Ishikawa (cell line): ENCODE results near the gene SV2B.

Experiments
- CEBPB ChIP-seq: IDR thresholded peaks from 2 replicates; pipeline ENCODE4 v1.6.1; 2012
- CREB1 ChIP-seq: IDR thresholded peaks from 2 replicates; pipeline ENCODE4 v1.6.1; 2012; ENCODE audit warnings: low read depth
- EGR1 ChIP-seq: IDR thresholded peaks from 2 replicates; pipeline ENCODE4 v1.6.1; 2012
- EP300 ChIP-seq: IDR thresholded peaks from 2 replicates; pipeline ENCODE4 v1.6.1; 2012; ENCODE audit warnings: borderline replicate concordance
- FOXM1 ChIP-seq: IDR thresholded peaks from 2 replicates; pipeline ENCODE4 v1.6.1; 2012; ENCODE audit warnings: low read depth, borderline replicate concordance
- MAX ChIP-seq: IDR thresholded peaks from 2 replicates; pipeline ENCODE4 v1.6.1; 2012
- NFIC ChIP-seq: IDR thresholded peaks from 2 replicates; pipeline ENCODE4 v1.6.1; 2012
- RAD21 ChIP-seq: IDR thresholded peaks from 2 replicates; pipeline ENCODE4 v1.6.1; 2012; ENCODE audit warnings: low read depth
- REST ChIP-seq: IDR thresholded peaks from 2 replicates; pipeline ENCODE4 v1.6.1; 2012; ENCODE audit warnings: low read depth, mild to moderate bottlenecking
- TAF1 ChIP-seq: IDR thresholded peaks from 2 replicates; pipeline ENCODE4 v1.6.1; 2012; ENCODE audit warnings: low read depth, mild to moderate bottlenecking
- TCF12 ChIP-seq: IDR thresholded peaks from 2 replicates; pipeline ENCODE4 v1.6.1; 2012; ENCODE audit warnings: low read depth
- TEAD4 ChIP-seq: IDR thresholded peaks from 2 replicates; pipeline ENCODE4 v1.6.1; 2012
- USF1 ChIP-seq: IDR thresholded peaks from 2 replicates; pipeline ENCODE4 v1.6.1; 2012
- YY1 ChIP-seq: IDR thresholded peaks from 2 replicates; pipeline ENCODE4 v1.6.1; 2012; ENCODE audit warnings: low read depth
- ZBTB7A ChIP-seq: IDR thresholded peaks from 2 replicates; pipeline ENCODE4 v1.6.1; 2012; ENCODE audit warnings: low read depth

SV2B gene

GRCh38 chr15:91338766-91339165 lies 238.7 kb downstream of the SV2B start:
- TF ChIP-seq REST (peak; percentile 88), TAF1 (no peak)

DNA sequence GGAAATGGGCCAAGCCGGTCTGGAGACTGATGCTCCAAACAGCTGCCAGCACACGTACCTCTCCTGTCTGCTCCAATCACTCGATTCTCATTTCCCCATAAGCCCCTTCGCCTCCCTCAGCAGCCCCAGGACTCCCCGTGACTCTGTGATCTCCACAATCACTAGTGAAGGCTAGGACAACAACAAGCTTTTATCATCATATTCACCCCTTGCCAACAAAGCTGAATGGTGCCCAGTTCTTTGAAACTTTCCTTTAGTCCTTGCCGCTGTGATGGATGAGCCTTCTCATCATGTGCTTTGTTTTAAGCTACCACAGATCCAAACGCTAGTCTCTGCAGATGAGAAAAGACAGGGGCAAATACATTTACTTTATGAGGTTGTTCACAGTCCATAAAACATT lies 242.0 kb downstream of the SV2B start:
- TF ChIP-seq TCF12 (no peak), FOXM1 (no peak), USF1 (no peak), YY1 (no peak), ZBTB7A (no peak), TEAD4 (no peak), RAD21 (no peak), EGR1 (no peak), TAF1 (no peak), EP300 (no peak), MAX (no peak), REST (no peak), CREB1 (no peak), CEBPB (no peak), NFIC (no peak)

DNA sequence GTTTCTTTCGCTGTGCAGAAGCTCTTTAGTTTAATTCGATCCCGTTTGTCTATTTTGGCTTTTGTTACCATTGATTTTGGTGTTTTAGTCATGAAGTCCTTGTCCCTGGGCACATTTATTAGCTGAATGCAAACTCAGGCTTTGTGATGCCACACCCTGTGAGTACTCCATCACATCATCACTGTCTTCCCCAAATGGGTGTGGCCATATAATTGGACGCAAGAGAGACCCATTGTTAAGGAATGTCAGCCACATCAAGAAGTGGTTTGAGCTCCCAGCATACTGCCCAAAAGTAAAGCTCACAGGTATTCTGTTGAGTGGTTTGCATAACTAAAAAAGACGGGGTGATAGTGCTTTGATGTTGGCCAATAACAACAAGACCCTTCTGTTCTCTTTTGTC lies 245.7 kb downstream of the SV2B start:
- no peak for TF ChIP-seq YY1
- no peak for TF ChIP-seq CREB1
- no peak for TF ChIP-seq EP300
- TF ChIP-seq MAX: no peak
- TF ChIP-seq EGR1: no peak
- TF ChIP-seq USF1: no peak
- no peak for TF ChIP-seq TCF12
- no peak for TF ChIP-seq FOXM1
- TF ChIP-seq REST: no peak
- no peak for TF ChIP-seq RAD21
- TF ChIP-seq CEBPB: no peak
- TF ChIP-seq TAF1: no peak
- TF ChIP-seq TEAD4: no peak
- no peak for TF ChIP-seq ZBTB7A
- no peak for TF ChIP-seq NFIC

DNA sequence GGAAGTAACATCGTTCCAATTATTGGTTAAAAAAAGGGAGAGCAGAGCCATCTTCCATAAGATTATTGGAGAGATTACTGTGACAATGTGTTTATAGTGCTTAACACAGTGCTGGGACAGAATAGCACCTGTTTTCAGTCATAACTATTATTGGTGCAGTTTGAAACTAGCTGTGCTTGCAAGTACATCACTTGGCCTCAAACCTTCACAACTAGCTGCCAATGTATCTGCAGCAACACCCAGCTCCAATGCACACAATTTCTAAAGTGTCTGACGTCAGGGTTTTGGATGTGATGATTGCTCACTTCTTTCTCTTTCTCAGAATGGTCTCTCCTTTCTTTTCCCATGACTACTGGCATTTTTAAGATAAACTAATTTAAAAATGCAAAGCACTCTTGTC lies 246.2 kb downstream of the SV2B start:
- TF ChIP-seq CREB1 (no peak), NFIC (no peak), ZBTB7A (no peak), RAD21 (no peak), TAF1 (no peak), MAX (no peak), CEBPB (no peak), YY1 (no peak), EP300 (no peak), EGR1 (no peak), TEAD4 (no peak), REST (no peak), TCF12 (no peak)
